ENCODE measurements around the gene OSBPL1A.

DNA sequence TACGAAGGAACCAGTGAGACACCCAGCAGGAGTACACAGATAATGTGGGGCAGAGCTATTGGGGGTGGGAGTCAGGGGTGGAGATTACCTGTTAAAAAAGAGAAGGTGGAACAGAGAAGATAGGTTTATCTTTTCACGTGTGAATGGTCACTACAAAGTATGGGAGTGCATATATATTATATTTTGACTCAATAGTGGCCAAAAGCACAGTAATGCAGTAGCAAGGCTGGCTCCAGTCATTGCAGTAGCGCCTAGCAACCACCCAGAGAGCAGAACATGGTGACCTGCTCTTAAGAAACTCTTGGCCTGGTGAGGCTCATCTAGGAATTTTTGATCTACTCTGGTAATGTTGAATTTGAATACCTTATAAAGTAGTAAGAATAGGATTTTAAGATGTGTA is 29.9 kb upstream of the OSBPL1A start:
- TF ChIP-seq TAF1 (IDR thresholded peaks at IDR 0.05; ENCODE audit: borderline replicate concordance, low read depth, low read length) (no peak), POLR2A (IDR thresholded peaks at IDR 0.05; ENCODE audit: low read depth, low read length) (no peak)
